Endodermal cell (in vitro differentiated cells): Measurements from ENCODE around the gene HRH2. TPM values are rescaled to one million over a fixed set of nuclear protein-coding genes. Genes with fewer than 3 reads are reported as not detected.

Experiments used
- DNase-seq: peaks from one replicate; pipeline ENCODE4 v3.0.0-alpha.2; 2017
- H3K27ac ChIP-seq: 2 replicates; pipeline ENCODE4 v1.5.1; 2013; ENCODE audit warnings: mild to moderate bottlenecking, low read depth, low read length, moderate library complexity
- H3K27me3 ChIP-seq: 2 replicates; pipeline ENCODE4 v1.6.1; 2013; ENCODE audit warnings: mild to moderate bottlenecking, low read length, moderate library complexity; ENCODE audit not compliant: insufficient read depth, control insufficient read depth, poor library complexity, severe bottlenecking
- H3K36me3 ChIP-seq: 2 replicates; pipeline ENCODE4 v1.7.0; 2013; ENCODE audit warnings: mild to moderate bottlenecking, low read length, moderate library complexity; ENCODE audit not compliant: control insufficient read depth, insufficient read depth
- H3K4me1 ChIP-seq: one replicate; pipeline ENCODE4 v1.7.0; 2013; ENCODE audit warnings: low read length; ENCODE audit not compliant: control insufficient read depth, insufficient read depth
- H3K4me3 ChIP-seq: 2 replicates; pipeline ENCODE4 v1.5.1; 2013; ENCODE audit warnings: mild to moderate bottlenecking, low read length, moderate library complexity
- H3K9ac ChIP-seq: 2 replicates; pipeline ENCODE4 v1.6.1; 2013; ENCODE audit warnings: mild to moderate bottlenecking, low read length, moderate library complexity; ENCODE audit not compliant: poor library complexity, severe bottlenecking; ENCODE audit errors: extremely low read depth
- H3K9me3 ChIP-seq: 2 replicates; pipeline ENCODE4 v1.6.1; 2013; ENCODE audit warnings: mild to moderate bottlenecking, low read length, moderate library complexity; ENCODE audit not compliant: control insufficient read depth
- H3K27ac Mint-ChIP-seq: 2 replicates; pipeline ENCODE4 v1.8.0; 2020; ENCODE audit warnings: mixed read lengths
- H3K27me3 Mint-ChIP-seq: 2 replicates; pipeline ENCODE4 v1.8.0; 2021; ENCODE audit warnings: mild to moderate bottlenecking, mixed read lengths; ENCODE audit not compliant: insufficient read depth
- H3K36me3 Mint-ChIP-seq: 2 replicates; pipeline ENCODE4 v1.8.0; 2020; ENCODE audit warnings: low read depth, mixed read lengths
- H3K4me1 Mint-ChIP-seq: 2 replicates; pipeline ENCODE4 v1.8.0; 2020; ENCODE audit warnings: mixed read lengths
- H3K4me3 Mint-ChIP-seq: 2 replicates; pipeline ENCODE4 v1.8.0; 2020; ENCODE audit warnings: mild to moderate bottlenecking, moderate library complexity, mixed read lengths
- H3K9me3 Mint-ChIP-seq: 2 replicates; pipeline ENCODE4 v1.8.0; 2020; ENCODE audit warnings: mild to moderate bottlenecking, mixed read lengths
- CTCF ChIP-seq: fragments of 200-600 bp; sonication (generic); conservative IDR thresholded peaks from 2 replicates; pipeline ENCODE4 v1.5.0; 2021; ENCODE audit warnings: antibody characterized with exemption, mild to moderate bottlenecking
- WGBS, 2 experiments: methylation state at CpG; one replicate each; pipeline versions ENCODE4 v1.1.5 to v1.1.7; 2013; ENCODE audit warnings: missing lambda C conversion rate in 2 of 2, mixed read lengths in 1 of 2; ENCODE audit not compliant: insufficient coverage in 1 of 2, insufficient read length in 1 of 2; 5-methylcytosine and 5-hydroxymethylcytosine counted together
- total RNA-seq, 2 donors: library from RNA; stranded (reverse); fragmentation: NEBNext Ultra II Directional in 1 of 2; extraction: Animal tissue kit (Norgen Biotek cat#: 25700) in 1 of 2; gene quantifications; 2 replicates in 1 of 2; 3 replicates in 1 of 2; pipeline ENCODE4 v1.2.1, GENCODE V29; 2021

HRH2 gene
- total RNA-seq, 2 donors from 2014 or later: 2.1 to 3.3 TPM

DNA sequence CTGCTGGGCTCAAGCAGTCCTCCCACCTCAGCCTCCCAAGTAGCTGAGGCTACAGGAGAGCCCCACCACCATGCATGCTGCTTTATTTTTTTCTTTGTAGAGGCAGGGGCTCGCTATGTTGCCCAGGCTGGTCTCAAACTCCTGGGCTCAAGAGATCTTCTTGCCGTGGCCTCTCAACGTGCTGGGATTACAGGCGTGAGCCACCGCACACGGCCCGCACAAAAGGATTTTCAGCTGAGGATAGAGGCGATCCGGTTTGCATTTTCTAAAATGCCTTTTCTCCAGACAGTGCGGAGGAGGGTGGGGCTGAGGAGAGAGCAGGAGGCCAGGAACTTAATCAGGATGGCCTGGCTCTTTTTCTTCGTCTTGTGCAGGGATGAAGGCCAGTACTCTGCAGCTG lies 6.9 kb downstream of the HRH2 start:
- no peak overlapping the region for H3K27ac ChIP-seq
- no peaks in the 10 kb centered on the region for H3K4me1 ChIP-seq
- H3K9me3 ChIP-seq: no peaks in the 10 kb centered on the region
- Mint-ChIP-seq H3K4me1 (peaks cover 7% of the 10 kb centered on the region), H3K27me3 (peaks cover 10% of the 10 kb centered on the region), H3K27ac (no peak overlapping the region), H3K9me3 (no peaks in the 10 kb centered on the region), H3K4me3 (no peak overlapping the region), H3K36me3 (no peaks in the 10 kb centered on the region)
- 90 to 94% methylated on average over 5 to 11 of the region's 11 CpGs for WGBS, 2 experiments
- no peak overlapping the region for H3K9ac ChIP-seq
- DNase-seq: no peak
- H3K27me3 ChIP-seq: no peaks in the 10 kb centered on the region
- H3K4me3 ChIP-seq: no peak overlapping the region
- no peaks in the 10 kb centered on the region for H3K36me3 ChIP-seq
- TF ChIP-seq CTCF: no peak

GRCh38 chr5:175666216-175666615 lies 8.3 kb downstream of the HRH2 start:
- Histone ChIP-seq H3K27me3 (no peaks in the 10 kb centered on the region), H3K9ac (no peak overlapping the region), H3K36me3 (no peaks in the 10 kb centered on the region), H3K27ac (no peak overlapping the region), H3K4me3 (no peak overlapping the region), H3K4me1 (no peaks in the 10 kb centered on the region), H3K9me3 (no peaks in the 10 kb centered on the region)
- no peak overlapping the region for H3K4me3 Mint-ChIP-seq
- no peak for TF ChIP-seq CTCF
- H3K9me3 Mint-ChIP-seq: no peaks in the 10 kb centered on the region
- DNase-seq: no peak
- no peak overlapping the region for H3K27ac Mint-ChIP-seq
- H3K4me1 Mint-ChIP-seq: peaks cover 7% of the 10 kb centered on the region
- WGBS, 2 experiments: 92 to 100% methylated on average over 2 to 6 of the region's 6 CpGs
- peaks cover 4% of the 10 kb centered on the region for H3K27me3 Mint-ChIP-seq
- no peaks in the 10 kb centered on the region for H3K36me3 Mint-ChIP-seq

DNA sequence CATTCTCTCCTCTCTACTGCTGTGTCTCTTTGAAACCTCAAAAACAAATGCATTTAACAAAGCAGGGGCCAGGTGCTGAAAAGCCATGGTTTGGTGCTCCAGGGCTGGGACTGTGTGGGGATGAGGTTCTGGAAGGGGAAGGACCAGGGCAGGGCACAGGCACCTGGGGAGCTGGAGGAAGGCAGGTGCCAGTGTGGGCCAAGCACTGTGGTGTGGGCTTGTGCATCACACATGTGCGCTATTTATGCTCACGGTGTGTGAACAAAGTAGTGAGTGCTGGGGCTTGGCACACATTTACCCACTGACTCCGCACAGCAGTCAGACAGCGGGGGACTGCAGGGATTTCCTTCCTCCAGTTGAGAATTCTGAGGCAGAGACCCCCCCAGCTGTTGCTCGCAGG lies 10.1 kb downstream of the HRH2 start:
- H3K27me3 ChIP-seq: no peaks in the 10 kb centered on the region
- no peak for TF ChIP-seq CTCF
- H3K4me1 ChIP-seq: no peaks in the 10 kb centered on the region
- no peak overlapping the region for H3K27ac Mint-ChIP-seq
- WGBS, 2 experiments: 93 to 98% methylated on average over 4 to 5 of the region's 5 CpGs
- peaks cover 7% of the 10 kb centered on the region for H3K4me1 Mint-ChIP-seq
- H3K9me3 Mint-ChIP-seq: no peaks in the 10 kb centered on the region
- H3K4me3 ChIP-seq: no peak overlapping the region
- H3K9me3 ChIP-seq: no peaks in the 10 kb centered on the region
- H3K36me3 Mint-ChIP-seq: no peaks in the 10 kb centered on the region
- H3K9ac ChIP-seq: no peak overlapping the region
- H3K27ac ChIP-seq: no peak overlapping the region
- no peak overlapping the region for H3K4me3 Mint-ChIP-seq
- DNase-seq: no peak
- H3K27me3 Mint-ChIP-seq: peaks cover 4% of the 10 kb centered on the region
- no peaks in the 10 kb centered on the region for H3K36me3 ChIP-seq
